Midbrain (tissue), 1 donor: ENCODE measurements around the gene PHKB.

Experiments used
- DNase-seq: peaks from one replicate; lab custom pipeline; 2025; lab: John Stamatoyannopoulos, UW

Gene PHKB

DNA sequence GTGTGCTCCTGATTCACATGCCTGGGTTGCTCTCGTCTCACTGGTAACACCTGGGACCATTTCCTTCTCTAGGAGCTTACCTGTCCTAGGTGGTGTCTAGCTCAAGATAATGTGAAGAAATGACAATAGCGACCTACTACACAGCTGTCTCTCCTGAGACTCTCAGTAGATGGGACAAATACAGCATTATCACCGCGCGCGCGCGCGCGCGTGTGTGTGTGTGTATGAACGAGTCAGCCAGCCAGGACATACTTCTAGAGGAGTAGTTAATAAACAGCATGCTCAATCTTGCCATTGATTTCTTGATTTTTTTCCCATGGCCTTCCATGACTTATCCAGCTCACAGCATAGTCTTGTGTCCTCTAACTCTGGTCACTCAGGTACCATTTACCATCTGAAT lies 268.6 kb downstream of the PHKB start:
- DNase-seq: no peak

DNA sequence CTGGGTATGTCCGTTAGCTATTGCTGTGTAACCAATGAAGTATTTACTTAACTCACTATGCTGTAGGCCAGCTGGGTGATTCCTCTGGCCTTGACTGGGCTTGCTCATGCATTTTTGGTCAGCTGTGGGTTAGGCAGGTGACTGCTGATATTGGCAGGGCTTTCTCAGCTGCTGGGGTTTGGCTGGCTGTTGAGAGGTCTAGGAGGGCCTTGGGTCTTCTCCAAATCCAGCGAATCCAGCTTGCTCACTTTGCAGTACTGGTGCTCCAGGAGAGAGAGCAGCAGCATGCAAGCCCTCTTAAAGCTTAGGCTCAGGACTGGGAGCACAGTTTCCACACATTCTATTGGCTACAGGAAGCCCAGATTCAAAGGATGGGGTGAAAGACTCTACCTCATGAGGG lies 270.1 kb downstream of the PHKB start:
- DNase-seq: no peak

DNA sequence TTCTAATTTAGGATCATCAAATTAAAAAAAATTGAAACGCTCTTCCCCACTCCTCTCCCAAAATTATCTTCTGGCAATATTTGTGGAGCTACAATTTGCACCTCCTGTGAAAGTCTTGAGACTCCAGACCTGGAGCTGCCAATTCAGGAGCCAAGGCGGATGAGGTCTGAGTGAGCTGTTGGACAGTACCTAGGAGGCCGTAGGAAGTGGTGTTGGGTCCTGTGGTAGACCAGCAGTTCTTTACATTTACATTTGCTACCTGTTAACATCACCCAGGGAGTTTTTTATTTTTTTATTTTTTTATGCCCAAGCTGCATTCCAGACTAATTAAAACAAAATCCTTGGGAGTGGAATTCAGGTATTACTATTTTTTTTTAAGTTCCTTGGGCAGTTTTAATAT lies 271.0 kb downstream of the PHKB start:
- no peak for DNase-seq

DNA sequence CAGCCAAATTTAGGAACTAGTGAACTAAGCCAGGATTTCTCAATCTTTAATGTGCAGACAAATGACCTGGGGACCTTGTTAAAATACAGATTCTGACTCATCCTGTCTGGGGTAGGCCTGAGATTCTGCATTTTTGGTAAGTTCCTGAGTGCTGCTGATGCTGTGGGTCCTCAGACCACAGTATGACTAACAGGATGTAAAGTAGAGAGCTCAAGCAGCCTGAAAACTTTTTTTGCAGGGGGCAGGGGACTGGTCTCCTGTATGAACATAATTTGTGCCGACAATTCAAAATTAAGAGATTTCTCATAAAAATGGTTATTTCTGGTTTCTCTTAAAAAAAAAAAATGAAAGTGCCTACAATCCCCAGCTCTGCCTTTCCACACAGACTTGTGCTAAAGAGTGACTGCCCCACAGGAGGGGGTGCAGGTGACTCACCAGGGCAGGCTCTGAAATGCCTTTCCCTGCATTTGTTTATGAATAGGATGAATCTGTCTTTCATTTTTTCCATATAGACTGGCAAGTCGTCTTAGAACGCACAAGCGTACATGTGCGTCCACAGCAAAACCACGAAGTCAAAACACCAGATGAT lies 271.5 kb downstream of the PHKB start:
- DNase-seq: no peak

DNA sequence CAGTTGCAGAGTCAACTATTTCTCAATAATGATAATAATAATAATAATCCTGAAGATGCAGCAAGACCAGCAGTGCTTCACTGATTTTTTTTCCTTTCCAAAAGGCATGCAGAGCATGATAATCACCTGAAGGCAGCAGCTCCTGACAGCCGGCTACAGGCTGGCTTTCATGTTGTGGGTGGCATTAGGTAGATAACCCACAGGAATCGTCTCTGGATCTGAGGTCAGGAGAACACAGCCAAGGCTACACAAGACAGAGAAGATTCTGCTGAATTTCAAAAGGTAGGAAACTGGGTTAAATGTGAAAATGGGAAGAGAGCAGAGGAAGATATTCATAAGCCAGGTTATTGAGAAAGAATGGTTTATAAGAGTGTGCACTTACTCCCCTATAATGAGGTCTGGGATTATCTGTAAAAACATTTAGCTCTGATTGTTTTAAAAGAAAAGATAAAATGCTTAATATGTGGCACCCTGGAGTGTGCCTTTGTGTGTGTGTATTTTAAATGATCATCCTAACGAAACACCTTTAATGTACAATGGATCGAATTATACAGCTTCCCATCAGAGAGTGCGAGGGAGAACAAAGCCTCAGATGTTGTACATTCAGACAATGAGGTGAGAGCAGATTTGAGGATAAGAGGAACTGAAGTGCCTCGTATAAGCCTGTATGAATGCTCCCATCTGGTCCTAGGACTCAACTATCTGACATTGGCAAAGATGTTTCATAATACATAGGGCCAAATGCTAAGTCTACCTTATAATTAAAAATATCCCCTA lies 273.1 kb downstream of the PHKB start:
- no peak for DNase-seq

DNA sequence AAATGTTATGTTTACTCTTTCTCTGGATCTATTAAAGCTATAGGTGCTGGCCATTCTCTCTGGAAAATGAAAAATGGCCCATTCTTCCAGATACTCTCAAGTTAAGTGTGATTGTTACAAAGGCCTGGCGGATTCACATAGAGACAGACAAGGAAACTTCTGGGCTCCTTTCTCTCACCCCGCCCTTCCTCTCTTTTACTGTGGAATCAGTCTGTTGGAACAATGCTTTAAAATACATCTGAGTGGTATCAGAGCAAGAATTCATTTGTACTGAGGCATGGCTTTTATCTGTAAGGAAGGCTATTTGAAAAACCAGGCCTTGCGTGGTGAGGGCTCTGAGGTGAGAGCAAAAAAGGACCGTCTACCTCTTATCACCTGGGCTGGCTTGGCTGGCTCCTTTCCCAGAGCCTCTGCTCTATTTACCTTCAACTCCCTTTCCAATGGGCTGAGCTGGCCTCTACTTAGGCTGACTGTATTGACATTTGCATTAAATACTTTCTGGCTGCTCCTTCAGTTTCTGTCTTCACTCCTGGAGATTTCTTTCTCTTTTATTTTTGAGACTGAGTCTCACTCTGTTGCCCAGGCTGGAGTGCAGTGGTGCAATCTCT lies 274.0 kb downstream of the PHKB start:
- no peak for DNase-seq

DNA sequence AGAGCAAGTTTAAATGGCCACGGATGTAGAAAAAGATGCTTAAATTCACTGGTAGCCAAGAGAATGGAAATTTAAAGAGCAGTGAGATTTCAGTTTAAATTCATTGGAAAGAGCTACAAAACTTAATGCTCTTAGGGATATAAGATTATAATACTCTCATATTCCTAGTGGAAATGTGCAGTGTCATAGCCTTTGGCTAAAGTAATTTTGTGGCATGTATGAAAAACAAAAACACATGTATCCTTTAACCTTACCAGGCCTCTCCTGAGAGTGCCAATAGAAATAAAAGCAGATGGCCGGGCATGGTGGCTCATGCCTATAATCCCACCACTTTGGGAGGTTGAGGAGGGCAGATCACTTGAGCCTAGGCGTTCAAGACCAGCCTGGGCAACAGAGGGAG lies 289.2 kb downstream of the PHKB start:
- no peak for DNase-seq
